Activated CD8-positive, alpha-beta T cell treated with anti-CD3 and anti-CD28 coated beads for 36 hours (primary cell): ENCODE data around the gene CABLES2. TPM values are rescaled to one million over a fixed set of nuclear protein-coding genes. Genes with fewer than 3 reads are reported as not detected.

Experiments used
- ATAC-seq: fragments of 200-7000 bp; cut with Tn5 transposase; one replicate; pipeline ENCODE4 v1.10.0; 2021; ENCODE audit warnings: mild to moderate bottlenecking, moderate library complexity
- CTCF ChIA-PET: fragments of 350-600 bp; sonication (Branson Sonifier 250); formaldehyde crosslinking; loops from one replicate; lab custom pipeline; 2021; ENCODE audit warnings: antibody characterized with exemption; lab: Charles Lee
- POLR2A ChIA-PET: fragments of 350-600 bp; sonication (Branson Sonifier 250); formaldehyde crosslinking; loops from one replicate; lab custom pipeline; 2021; ENCODE audit warnings: antibody characterized with exemption; lab: Charles Lee
- DNase-seq: peaks from one replicate; pipeline ENCODE4 v3.0.0-alpha.2; 2020
- H3K27ac Mint-ChIP-seq: one replicate; pipeline ENCODE4 v1.8.0; 2021; ENCODE audit warnings: mild to moderate bottlenecking, mixed read lengths
- H3K27me3 Mint-ChIP-seq: one replicate; pipeline ENCODE4 v1.8.0; 2021; ENCODE audit warnings: mixed read lengths
- H3K36me3 Mint-ChIP-seq: one replicate; pipeline ENCODE4 v1.8.0; 2021; ENCODE audit warnings: low read depth, mixed read lengths
- H3K4me1 Mint-ChIP-seq: one replicate; pipeline ENCODE4 v1.8.0; 2021; ENCODE audit warnings: low read depth, mixed read lengths
- H3K4me3 Mint-ChIP-seq: one replicate; pipeline ENCODE4 v1.8.0; 2021; ENCODE audit warnings: mild to moderate bottlenecking, moderate library complexity, mixed read lengths
- H3K9me3 Mint-ChIP-seq: one replicate; pipeline ENCODE4 v1.8.0; 2021; ENCODE audit warnings: mixed read lengths
- CTCF ChIP-seq: fragments of 200-600 bp; IDR thresholded peaks from one replicate; pipeline ENCODE4 v1.8.0; 2022; ENCODE audit warnings: antibody characterized with exemption, mild to moderate bottlenecking
- intact Hi-C: fragments of 100-400 bp; cut with micrococcal nuclease; formaldehyde crosslinking; loops from one replicate; pipeline ENCODE4 v1.10.0; 2022
- total RNA-seq, 2 experiments: library from RNA; stranded (reverse); gene quantifications; one replicate each; pipeline ENCODE4 v1.2.3, GENCODE V29; 2021

Gene CABLES2
- total RNA-seq, 2 experiments from 2014 or later = 3.2 to 4.5 TPM

GRCh38 chr20:62416651-62417637 is 9.9 kb upstream of the CABLES2 start:
- no peaks in the 10 kb centered on the region for H3K9me3 Mint-ChIP-seq
- H3K36me3 Mint-ChIP-seq = no peaks in the 10 kb centered on the region
- no peak for TF ChIP-seq CTCF
- ATAC-seq (no peak), DNase-seq (no peak)
- POLR2A ChIA-PET = no interaction called here
- no peak overlapping the region for H3K27ac Mint-ChIP-seq
- CTCF ChIA-PET = no interaction called here
- no peaks in the 10 kb centered on the region for H3K27me3 Mint-ChIP-seq
- H3K4me1 Mint-ChIP-seq = no peaks in the 10 kb centered on the region
- intact Hi-C loops = no loop called here
- H3K4me3 Mint-ChIP-seq = no peak overlapping the region

- ATAC-seq (no peak), DNase-seq (no peak)
- Mint-ChIP-seq H3K4me1 (no peaks in the 10 kb centered on the region), H3K4me3 (no peak overlapping the region), H3K27ac (no peak overlapping the region), H3K27me3 (no peaks in the 10 kb centered on the region), H3K36me3 (no peaks in the 10 kb centered on the region), H3K9me3 (no peaks in the 10 kb centered on the region)
- POLR2A ChIA-PET = no interaction called here
- intact Hi-C loops = no loop called here
- CTCF ChIA-PET = no interaction called here
- TF ChIP-seq CTCF = no peak
These were observed 8.4 kb upstream of the CABLES2 start for GRCh38 chr20:62415354-62416111.

- Mint-ChIP-seq H3K4me3 (no peak overlapping the region), H3K9me3 (no peaks in the 10 kb centered on the region), H3K27ac (no peak overlapping the region), H3K4me1 (no peaks in the 10 kb centered on the region), H3K27me3 (no peaks in the 10 kb centered on the region), H3K36me3 (no peaks in the 10 kb centered on the region)
- DNase-seq (no peak), ATAC-seq (no peak)
- TF ChIP-seq CTCF = no peak
- ChIA-PET CTCF (no interaction called here), POLR2A (no interaction called here)
- intact Hi-C loops = no loop called here
These were observed 6.9 kb upstream of the CABLES2 start for GRCh38 chr20:62413896-62414481.

- Mint-ChIP-seq H3K4me1 (no peaks in the 10 kb centered on the region), H3K4me3 (no peak overlapping the region), H3K36me3 (no peaks in the 10 kb centered on the region), H3K27me3 (no peaks in the 10 kb centered on the region), H3K27ac (no peak overlapping the region), H3K9me3 (no peaks in the 10 kb centered on the region)
- DNase-seq (no peak), ATAC-seq (no peak)
- ChIA-PET POLR2A (no interaction called here), CTCF (no interaction called here)
- intact Hi-C loops = no loop called here
- no peak for TF ChIP-seq CTCF
These were observed 6.0 kb upstream of the CABLES2 start for GRCh38 chr20:62413025-62413570.
